Measurements from ENCODE around the gene LINGO4. TPM values are rescaled to one million over a fixed set of nuclear protein-coding genes. Genes with fewer than 3 reads are reported as not detected.
A peak's percentile ranks its signal among the peaks of the same experiment; 100 is the strongest.

The LINGO4 gene
- total RNA-seq, 1 donor from 2014 or later = 0.13 TPM

- Mint-ChIP-seq H3K4me1 (ENCODE audit: unreplicated experiment) (peaks cover 66% of the 10 kb centered on the region), H3K4me3 (ENCODE audit: unreplicated experiment) (peak overlapping the region; percentile 72), H3K36me3 (ENCODE audit: low read depth, unreplicated experiment) (peaks cover 3% of the 10 kb centered on the region), H3K27ac (ENCODE audit: unreplicated experiment) (peak overlapping the region; percentile 19), H3K27me3 (ENCODE audit: unreplicated experiment) (peaks cover 14% of the 10 kb centered on the region), H3K9me3 (ENCODE audit: unreplicated experiment) (no peaks in the 10 kb centered on the region)
- no peak for TF ChIP-seq CTCF (IDR thresholded peaks at IDR 0.05; ENCODE audit: unreplicated experiment)
- DNase-seq (ENCODE audit: low spot score) = no peak
Observed at GRCh38 chr1:151827853-151828252, 22.6 kb upstream of the LINGO4 start.

- peaks cover 3% of the 10 kb centered on the region for H3K36me3 Mint-ChIP-seq (ENCODE audit: low read depth, unreplicated experiment)
- no peaks in the 10 kb centered on the region for H3K9me3 Mint-ChIP-seq (ENCODE audit: unreplicated experiment)
- no peak for TF ChIP-seq CTCF (IDR thresholded peaks at IDR 0.05; ENCODE audit: unreplicated experiment)
- DNase-seq (ENCODE audit: low spot score) = no peak
- peaks cover 67% of the 10 kb centered on the region for H3K4me1 Mint-ChIP-seq (ENCODE audit: unreplicated experiment)
- no peak overlapping the region for H3K27ac Mint-ChIP-seq (ENCODE audit: unreplicated experiment)
- H3K4me3 Mint-ChIP-seq (ENCODE audit: unreplicated experiment) = no peak overlapping the region
- H3K27me3 Mint-ChIP-seq (ENCODE audit: unreplicated experiment) = peaks cover 15% of the 10 kb centered on the region
Observed at GRCh38 chr1:151825751-151826660, 20.8 kb upstream of the LINGO4 start.

- H3K4me1 Mint-ChIP-seq (ENCODE audit: unreplicated experiment) = peaks cover 61% of the 10 kb centered on the region
- peaks cover 3% of the 10 kb centered on the region for H3K36me3 Mint-ChIP-seq (ENCODE audit: low read depth, unreplicated experiment)
- H3K27me3 Mint-ChIP-seq (ENCODE audit: unreplicated experiment) = peaks cover 13% of the 10 kb centered on the region
- no peaks in the 10 kb centered on the region for H3K9me3 Mint-ChIP-seq (ENCODE audit: unreplicated experiment)
- DNase-seq (ENCODE audit: low spot score) = no peak
- TF ChIP-seq CTCF (IDR thresholded peaks at IDR 0.05; ENCODE audit: unreplicated experiment) = no peak
- no peak overlapping the region for H3K27ac Mint-ChIP-seq (ENCODE audit: unreplicated experiment)
- no peak overlapping the region for H3K4me3 Mint-ChIP-seq (ENCODE audit: unreplicated experiment)
Observed at GRCh38 chr1:151825204-151825603, 20.0 kb upstream of the LINGO4 start.

- DNase-seq (ENCODE audit: low spot score) = no peak
- H3K36me3 Mint-ChIP-seq (ENCODE audit: low read depth, unreplicated experiment) = peaks cover 3% of the 10 kb centered on the region
- no peaks in the 10 kb centered on the region for H3K9me3 Mint-ChIP-seq (ENCODE audit: unreplicated experiment)
- H3K27me3 Mint-ChIP-seq (ENCODE audit: unreplicated experiment) = peaks cover 13% of the 10 kb centered on the region
- H3K27ac Mint-ChIP-seq (ENCODE audit: unreplicated experiment) = no peak overlapping the region
- no peak for TF ChIP-seq CTCF (IDR thresholded peaks at IDR 0.05; ENCODE audit: unreplicated experiment)
- peaks cover 42% of the 10 kb centered on the region for H3K4me1 Mint-ChIP-seq (ENCODE audit: unreplicated experiment)
- H3K4me3 Mint-ChIP-seq (ENCODE audit: unreplicated experiment) = no peak overlapping the region
Observed at GRCh38 chr1:151823175-151823574, 18.0 kb upstream of the LINGO4 start.

- Mint-ChIP-seq H3K36me3 (ENCODE audit: low read depth, unreplicated experiment) (peaks cover 3% of the 10 kb centered on the region), H3K4me3 (ENCODE audit: unreplicated experiment) (no peak overlapping the region), H3K27me3 (ENCODE audit: unreplicated experiment) (peaks cover 11% of the 10 kb centered on the region), H3K27ac (ENCODE audit: unreplicated experiment) (no peak overlapping the region), H3K9me3 (ENCODE audit: unreplicated experiment) (no peaks in the 10 kb centered on the region), H3K4me1 (ENCODE audit: unreplicated experiment) (peaks cover 38% of the 10 kb centered on the region)
- DNase-seq (ENCODE audit: low spot score) = no peak
- TF ChIP-seq CTCF (IDR thresholded peaks at IDR 0.05; ENCODE audit: unreplicated experiment) = no peak
Observed at GRCh38 chr1:151822404-151822803, 17.2 kb upstream of the LINGO4 start.
